H1 (cell line): Measurements from ENCODE around the gene FGF12. TPM values are rescaled to one million over a fixed set of nuclear protein-coding genes. Genes with fewer than 3 reads are reported as not detected.

Experiments used
- CTCF ChIA-PET: fragments of 300-600 bp; sonication (Branson Sonifier 250); formaldehyde crosslinking; loops from one replicate; lab custom pipeline; 2021; ENCODE audit not compliant: partially characterized antibody; lab: Charles Lee
- POLR2A ChIA-PET: fragments of 300-600 bp; sonication (Branson Sonifier 250); formaldehyde crosslinking; loops from one replicate; lab custom pipeline; 2021; ENCODE audit warnings: inconsistent platforms; ENCODE audit not compliant: partially characterized antibody; lab: Charles Lee
- DNase-seq, 2 experiments: peaks; one replicate each; pipeline versions ENCODE4 v3.0.0 to v3.0.0-alpha.2; 2010 to 2022; ENCODE audit warnings: low spot score in 2 of 2, low read depth in 1 of 2, mixed read lengths in 1 of 2
- FAIRE-seq: peaks from 2 replicates; lab custom pipeline; 2011; peaks lifted over from hg19 to GRCh38; lab: Jason Lieb, UNC
- H2AFZ ChIP-seq: 2 replicates; pipeline ENCODE4 v1.8.1; 2012; ENCODE audit warnings: low read length, inconsistent platforms
- H2AK5ac ChIP-seq: 2 replicates; pipeline ENCODE4 v1.6.1; 2013; ENCODE audit warnings: low read depth, low read length
- H2BK120ac ChIP-seq: replicated peaks from 2 replicates; pipeline ENCODE3; 2013; ENCODE audit warnings: low read depth, low read length, inconsistent platforms
- H2BK12ac ChIP-seq: 2 replicates; pipeline ENCODE4 v1.6.1; 2013; ENCODE audit warnings: low read depth, low read length
- H2BK15ac ChIP-seq: 2 replicates; pipeline ENCODE4 v1.6.1; 2013; ENCODE audit warnings: low read length
- H2BK20ac ChIP-seq: 2 replicates; pipeline ENCODE4 v1.6.1; 2013; ENCODE audit warnings: low read length
- H2BK5ac ChIP-seq: 2 replicates; pipeline ENCODE4 v1.6.1; 2013; ENCODE audit warnings: low read depth, low read length
- H3K14ac ChIP-seq: 2 replicates; pipeline ENCODE4 v1.6.1; 2013; ENCODE audit warnings: inconsistent platforms; ENCODE audit not compliant: insufficient read length
- H3K18ac ChIP-seq: 2 replicates; pipeline ENCODE4 v1.6.1; 2013; ENCODE audit warnings: low read length; ENCODE audit errors: extremely low read depth
- H3K23ac ChIP-seq: 2 replicates; pipeline ENCODE4 v1.6.1; 2013; ENCODE audit warnings: inconsistent platforms; ENCODE audit not compliant: insufficient read length
- H3K23me2 ChIP-seq: 2 replicates; pipeline ENCODE4 v1.6.1; 2013; ENCODE audit warnings: low read depth, low read length
- H3K27ac ChIP-seq: 2 replicates; pipeline ENCODE4 v1.6.1; 2011; ENCODE audit warnings: low read depth, low read length, inconsistent platforms
- H3K27me3 ChIP-seq, 4 experiments: replicated peaks in 1 of 4; 1 replicate in 1 of 4; 2 replicates in 3 of 4; pipeline versions ENCODE4 v1.6.1 to v1.8.1; 2011 to 2013; ENCODE audit warnings: low read length in 3 of 4, mild to moderate bottlenecking in 3 of 4, inconsistent platforms in 2 of 4, mixed read lengths in 2 of 4, moderate library complexity in 1 of 4; ENCODE audit not compliant: control insufficient read depth in 3 of 4, insufficient read depth in 3 of 4; ENCODE audit errors: extremely low read depth in 1 of 4
- H3K36me3 ChIP-seq, 4 experiments: 2 replicates each; pipeline versions ENCODE4 v1.6.1 to v1.8.1; 2011 to 2013; ENCODE audit warnings: mild to moderate bottlenecking in 4 of 4, low read length in 3 of 4, moderate library complexity in 2 of 4, control low read depth in 1 of 4, inconsistent platforms in 1 of 4; ENCODE audit not compliant: insufficient read depth in 4 of 4, control insufficient read depth in 2 of 4
- H3K4ac ChIP-seq: replicated peaks from 2 replicates; pipeline ENCODE3; 2013; ENCODE audit warnings: low read length, low read depth, mixed read lengths, inconsistent platforms; ENCODE audit not compliant: insufficient read length
- H3K4me1 ChIP-seq, 4 experiments: replicated peaks in 1 of 4; 1 replicate in 1 of 4; 2 replicates in 3 of 4; pipeline versions ENCODE4 v1.6.1 to v1.8.1; 2011 to 2013; ENCODE audit warnings: low read length in 3 of 4, inconsistent platforms in 2 of 4, mixed read lengths in 1 of 4; ENCODE audit not compliant: insufficient read depth in 4 of 4, control insufficient read depth in 3 of 4
- H3K4me2 ChIP-seq, 2 experiments: 2 replicates each; pipeline versions ENCODE4 v1.6.1 to v1.8.1; 2011 to 2013; ENCODE audit warnings: low read depth in 2 of 2, low read length in 2 of 2, control low read depth in 1 of 2, inconsistent platforms in 1 of 2, mild to moderate bottlenecking in 1 of 2; ENCODE audit not compliant: insufficient read depth in 1 of 2
- H3K4me3 ChIP-seq, 4 experiments: fragments of 200-600, 300-600 bp in 1 of 4; sonication (generic), shearing (Covaris generic), sonication (Bioruptor Twin) in 1 of 4; 2 replicates each; pipeline versions ENCODE4 v1.5.1 to v1.8.1; 2011 to 2016; ENCODE audit warnings: low read length in 4 of 4, low read depth in 3 of 4, control low read depth in 2 of 4, inconsistent platforms in 2 of 4, mild to moderate bottlenecking in 2 of 4, mixed read lengths in 1 of 4, moderate library complexity in 1 of 4; ENCODE audit not compliant: insufficient read depth in 2 of 4; ENCODE audit errors: extremely low read depth in 1 of 4
- H3K56ac ChIP-seq: replicated peaks from 2 replicates; pipeline ENCODE3; 2013; ENCODE audit warnings: low read depth, mild to moderate bottlenecking, mixed read lengths, low read length, inconsistent platforms; ENCODE audit not compliant: insufficient read length
- H3K79me1 ChIP-seq: 2 replicates; pipeline ENCODE4 v1.6.1; 2013; ENCODE audit warnings: low read depth, low read length, control low read depth
- H3K79me2 ChIP-seq, 2 experiments: 2 replicates each; pipeline versions ENCODE4 v1.6.1 to v1.8.1; 2012 to 2013; ENCODE audit warnings: low read length in 2 of 2, mild to moderate bottlenecking in 2 of 2, inconsistent platforms in 1 of 2; ENCODE audit not compliant: insufficient read depth in 2 of 2, control insufficient read depth in 1 of 2
- H3K9ac ChIP-seq, 4 experiments: replicated peaks in 1 of 4; 1 replicate in 1 of 4; 2 replicates in 3 of 4; pipeline versions ENCODE4 v1.6.1 to v1.8.1; 2011 to 2013; ENCODE audit warnings: low read depth in 3 of 4, low read length in 3 of 4, control low read depth in 2 of 4, mild to moderate bottlenecking in 2 of 4, moderate library complexity in 2 of 4, inconsistent platforms in 1 of 4; ENCODE audit errors: extremely low read depth in 1 of 4
- H3K9me3 ChIP-seq, 2 experiments: 2 replicates each; pipeline versions ENCODE4 v1.6.1 to v1.8.1; 2012 to 2013; ENCODE audit warnings: mild to moderate bottlenecking in 2 of 2, moderate library complexity in 2 of 2, control low read depth in 1 of 2, inconsistent platforms in 1 of 2, low read depth in 1 of 2, low read length in 1 of 2, mixed read lengths in 1 of 2; ENCODE audit not compliant: insufficient read depth in 2 of 2
- H4K20me1 ChIP-seq, 2 experiments: replicated peaks in 1 of 2; 2 replicates each; pipeline versions ENCODE3 to v1.8.1; 2011 to 2013; ENCODE audit warnings: inconsistent platforms in 2 of 2, low read length in 2 of 2, mild to moderate bottlenecking in 1 of 2; ENCODE audit not compliant: insufficient read depth in 2 of 2, control insufficient read depth in 1 of 2
- H4K5ac ChIP-seq: 2 replicates; pipeline ENCODE4 v1.6.1; 2013; ENCODE audit warnings: low read length, low read depth, mixed read lengths, inconsistent platforms; ENCODE audit not compliant: insufficient read length
- H4K8ac ChIP-seq: 2 replicates; pipeline ENCODE4 v1.8.0; 2013; ENCODE audit warnings: mild to moderate bottlenecking, moderate library complexity, low read length, inconsistent platforms; ENCODE audit not compliant: insufficient read depth; ENCODE audit errors: extremely low read depth
- H4K91ac ChIP-seq: replicated peaks from 2 replicates; pipeline ENCODE3; 2013; ENCODE audit warnings: low read length, mixed read lengths, inconsistent platforms; ENCODE audit not compliant: insufficient read length
- BACH1 ChIP-seq: IDR thresholded peaks from 2 replicates; pipeline ENCODE4 v1.6.1; 2012; ENCODE audit warnings: low read length, improper control_type of control experiment
- CBX5 ChIP-seq: fragments of 300-800, 300-1000 bp; sonication (generic); IDR thresholded peaks from 2 replicates; pipeline ENCODE4 v1.7.1; 2016; ENCODE audit warnings: antibody characterized with exemption, low read length, low read depth
- CBX8 ChIP-seq: fragments of 300-800, 300-1000 bp; sonication (generic); IDR thresholded peaks from 2 replicates; pipeline ENCODE4 v1.7.1; 2016; ENCODE audit warnings: low read depth, low read length, borderline replicate concordance
- CEBPB ChIP-seq: IDR thresholded peaks from 2 replicates; pipeline ENCODE4 v1.6.1; 2012; ENCODE audit warnings: low read depth, low read length
- CREB1 ChIP-seq: IDR thresholded peaks from 2 replicates; pipeline ENCODE4 v1.6.1; 2012; ENCODE audit warnings: inconsistent platforms
- FOSL1 ChIP-seq: IDR thresholded peaks from 2 replicates; pipeline ENCODE4 v1.6.1; 2011; ENCODE audit warnings: mild to moderate bottlenecking, low read depth, low read length, moderate library complexity; ENCODE audit not compliant: insufficient read depth
- JUND ChIP-seq: IDR thresholded peaks from 2 replicates; pipeline ENCODE4 v1.6.1; 2011; ENCODE audit warnings: mild to moderate bottlenecking, improper control_type of control experiment, low read length
- KDM4A ChIP-seq: IDR thresholded peaks from one replicate; pipeline ENCODE4 v1.7.1; 2012; ENCODE audit warnings: low read depth, mild to moderate bottlenecking, moderate library complexity, low read length, inconsistent platforms; ENCODE audit not compliant: severe bottlenecking
- KDM5A ChIP-seq: fragments of 200-600 bp; IDR thresholded peaks from 2 replicates; pipeline ENCODE4 v1.7.1; 2012; ENCODE audit warnings: mild to moderate bottlenecking, low read length, inconsistent platforms, mixed read lengths
- MAFK ChIP-seq: IDR thresholded peaks from 2 replicates; pipeline ENCODE4 v1.6.1; 2012; ENCODE audit warnings: low read depth, mild to moderate bottlenecking, improper control_type of control experiment, low read length
- POLR2AphosphoS5 ChIP-seq: IDR thresholded peaks from 2 replicates; pipeline ENCODE4 v1.6.1; 2011; ENCODE audit warnings: low read depth, low read length
- RFX5 ChIP-seq: IDR thresholded peaks from 2 replicates; pipeline ENCODE4 v1.6.1; 2011; ENCODE audit warnings: low read depth, low read length, improper control_type of control experiment, borderline replicate concordance
- SIRT6 ChIP-seq: IDR thresholded peaks from one replicate; pipeline ENCODE4 v1.7.1; 2012; ENCODE audit warnings: low read length, inconsistent platforms
- SIX5 ChIP-seq: IDR thresholded peaks from 2 replicates; pipeline ENCODE4 v1.6.1; 2011; ENCODE audit warnings: mild to moderate bottlenecking, low read depth, low read length
- polyA plus RNA-seq, 7 experiments: library from polyadenylated mRNA; depleted of rRNA in 3 of 7; stranded (reverse) in 5 of 7; unstranded in 2 of 7; fragments of >200 nt in 5 of 7; fragments of 200-250 nt in 2 of 7; gene quantifications; 1 replicate in 5 of 7; 2 replicates in 1 of 7; 4 replicates in 1 of 7; pipeline versions ENCODE4 v1.2.1 to v1.2.3, GENCODE V29; 2011 to 2013; ENCODE audit warnings: missing spikeins in 2 of 7, mixed read lengths in 2 of 7
- total RNA-seq: library from RNA; stranded (reverse); fragmentation: NEBNext Ultra II Directional; extraction: Animal tissue kit (Norgen Biotek cat#: 25700); gene quantifications from 2 replicates; pipeline ENCODE4 v1.2.1, GENCODE V29; 2021
- TF ChIP-seq, protein P1 (sequence below): IDR thresholded peaks from 2 replicates; pipeline ENCODE4 v1.6.1; 2011; ENCODE audit warnings: low read length, improper control_type of control experiment
- TF ChIP-seq, protein P2 (sequence below): IDR thresholded peaks from 2 replicates; pipeline ENCODE4 v1.6.1; 2012; ENCODE audit warnings: inconsistent platforms

FGF12 gene
- total and polyA plus RNA-seq, 2 of the 8 experiments (the other 6 are each of a cell fraction or from before 2014, with no cell fraction given): 4.1 to 16.6 TPM

DNA sequence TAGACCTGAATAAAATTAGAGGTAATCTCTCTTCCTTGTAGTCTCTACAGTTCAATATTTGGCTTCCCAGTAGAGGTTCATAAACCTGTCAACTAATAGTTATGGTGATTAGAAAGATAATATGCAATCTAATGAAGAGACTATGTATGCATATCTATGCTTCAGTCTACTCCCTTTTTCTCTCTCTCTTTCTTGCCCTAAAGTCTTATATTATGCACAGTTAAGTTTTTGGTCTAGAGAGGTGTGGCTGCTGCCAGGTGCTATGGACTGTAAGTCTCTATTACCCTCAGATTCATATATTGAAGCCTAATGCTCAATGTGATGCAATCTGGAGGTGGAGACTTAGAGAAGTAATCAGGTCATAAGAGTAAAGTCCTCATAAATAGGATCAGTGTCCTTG, 413.7 kb downstream of the FGF12 start:
- no peak for FAIRE-seq
- no peak for DNase-seq

More for the DNA sequence above, 413.7 kb downstream of the FGF12 start:
- Histone ChIP-seq H2BK15ac (no peak overlapping the region), H3K4me1 (no peaks in the 10 kb centered on the region; a peak in 1 of 7 replicates), H3K23me2 (no peaks in the 10 kb centered on the region), H4K8ac (no peak overlapping the region), H3K4me2 (no peak overlapping the region), H3K27me3 (no peaks in the 10 kb centered on the region), H3K79me2 (no peaks in the 10 kb centered on the region), H3K23ac (no peak overlapping the region), H3K56ac (no peak overlapping the region), H2AFZ (no peak overlapping the region), H2AK5ac (no peak overlapping the region), H3K27ac (no peak overlapping the region), H2BK120ac (no peak overlapping the region), H3K4ac (no peak overlapping the region), H3K4me3 (no peak overlapping the region), H2BK5ac (no peak overlapping the region), H3K14ac (no peak overlapping the region), H3K9ac (no peak overlapping the region), H3K9me3 (no peaks in the 10 kb centered on the region), H3K18ac (no peak overlapping the region), H3K79me1 (no peaks in the 10 kb centered on the region), H4K20me1 (no peaks in the 10 kb centered on the region), H2BK20ac (no peak overlapping the region), H4K91ac (no peak overlapping the region), H4K5ac (no peak overlapping the region), H3K36me3 (no peaks in the 10 kb centered on the region), H2BK12ac (no peak overlapping the region)
- TF ChIP-seq FOSL1 (no peak), KDM4A (no peak), POLR2AphosphoS5 (no peak), RFX5 (no peak), CBX8 (no peak), SIX5 (no peak), JUND (no peak), CREB1 (no peak), CBX5 (no peak), MAFK (no peak), CEBPB (no peak), KDM5A (no peak), SIRT6 (no peak), BACH1 (no peak)
- TF ChIP-seq, protein P1, sequence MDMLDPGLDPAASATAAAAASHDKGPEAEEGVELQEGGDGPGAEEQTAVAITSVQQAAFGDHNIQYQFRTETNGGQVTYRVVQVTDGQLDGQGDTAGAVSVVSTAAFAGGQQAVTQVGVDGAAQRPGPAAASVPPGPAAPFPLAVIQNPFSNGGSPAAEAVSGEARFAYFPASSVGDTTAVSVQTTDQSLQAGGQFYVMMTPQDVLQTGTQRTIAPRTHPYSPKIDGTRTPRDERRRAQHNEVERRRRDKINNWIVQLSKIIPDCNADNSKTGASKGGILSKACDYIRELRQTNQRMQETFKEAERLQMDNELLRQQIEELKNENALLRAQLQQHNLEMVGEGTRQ: no peak
- TF ChIP-seq, protein P2, sequence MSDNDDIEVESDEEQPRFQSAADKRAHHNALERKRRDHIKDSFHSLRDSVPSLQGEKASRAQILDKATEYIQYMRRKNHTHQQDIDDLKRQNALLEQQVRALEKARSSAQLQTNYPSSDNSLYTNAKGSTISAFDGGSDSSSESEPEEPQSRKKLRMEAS: no peak
- CTCF ChIA-PET: interaction anchor here (1.2 kb wide), 1 partner anchor 10 kb away, joined by 3 read pairs; no protein-coding TSS in a partner anchor
- POLR2A ChIA-PET: no interaction called here
